Mesothelial cell of epicardium (in vitro differentiated cells): ENCODE data around the gene SLC4A7. TPM values are rescaled to one million over a fixed set of nuclear protein-coding genes. Genes with fewer than 3 reads are reported as not detected.

ENCODE experiments used
- DNase-seq, 2 experiments: peaks; one replicate each; pipeline ENCODE4 v3.0.0; 2021; ENCODE audit warnings: low spot score in 2 of 2; ENCODE audit not compliant: unreplicated experiment in 2 of 2
- H3K27ac Mint-ChIP-seq: 2 replicates; pipeline ENCODE4 v1.8.0; 2021; ENCODE audit warnings: mixed read lengths
- H3K27me3 Mint-ChIP-seq: 2 replicates; pipeline ENCODE4 v1.8.0; 2021; ENCODE audit warnings: low read depth, mixed read lengths
- H3K36me3 Mint-ChIP-seq: 2 replicates; pipeline ENCODE4 v1.8.0; 2021; ENCODE audit warnings: mixed read lengths
- H3K4me1 Mint-ChIP-seq: 2 replicates; pipeline ENCODE4 v1.8.0; 2021; ENCODE audit warnings: mixed read lengths
- H3K4me3 Mint-ChIP-seq: 2 replicates; pipeline ENCODE4 v1.8.0; 2021; ENCODE audit warnings: mild to moderate bottlenecking, moderate library complexity, mixed read lengths
- H3K9me3 Mint-ChIP-seq: 2 replicates; pipeline ENCODE4 v1.8.0; 2021; ENCODE audit warnings: mixed read lengths
- CTCF ChIP-seq: fragments of 200-600 bp; sonication (generic); IDR thresholded peaks from one replicate; pipeline ENCODE4 v1.5.0; 2021; ENCODE audit warnings: antibody characterized with exemption; ENCODE audit not compliant: unreplicated experiment
- total RNA-seq: library from RNA; stranded (reverse); gene quantifications from 3 replicates; pipeline ENCODE4 v1.2.1, GENCODE V29; 2021

SLC4A7 gene
- total RNA-seq, 1 donor from 2014 or later, result 46.3 TPM

- Mint-ChIP-seq H3K4me3 (no peak overlapping the region), H3K27ac (no peak overlapping the region), H3K9me3 (no peaks in the 10 kb centered on the region), H3K27me3 (no peaks in the 10 kb centered on the region), H3K4me1 (peaks cover 5% of the 10 kb centered on the region), H3K36me3 (no peaks in the 10 kb centered on the region)
- DNase-seq, result no peak
- no peak for TF ChIP-seq CTCF
Observed at GRCh38 chr3:27500986-27501385, 16.8 kb upstream of the SLC4A7 start.

- H3K27me3 Mint-ChIP-seq, result no peaks in the 10 kb centered on the region
- no peak for TF ChIP-seq CTCF
- no peak for DNase-seq
- no peak overlapping the region for H3K27ac Mint-ChIP-seq
- H3K9me3 Mint-ChIP-seq, result no peaks in the 10 kb centered on the region
- no peaks in the 10 kb centered on the region for H3K36me3 Mint-ChIP-seq
- peaks cover 5% of the 10 kb centered on the region for H3K4me1 Mint-ChIP-seq
- no peak overlapping the region for H3K4me3 Mint-ChIP-seq
Observed at GRCh38 chr3:27500035-27500434, 15.9 kb upstream of the SLC4A7 start.

GRCh38 chr3:27494784-27495183, 10.6 kb upstream of the SLC4A7 start:
- Mint-ChIP-seq H3K36me3 (no peaks in the 10 kb centered on the region), H3K4me1 (no peaks in the 10 kb centered on the region), H3K27ac (no peak overlapping the region), H3K9me3 (peaks cover 4% of the 10 kb centered on the region), H3K27me3 (no peaks in the 10 kb centered on the region), H3K4me3 (no peak overlapping the region)
- DNase-seq, result no peak
- no peak for TF ChIP-seq CTCF

GRCh38 chr3:27488821-27489220, 4.6 kb upstream of the SLC4A7 start:
- H3K27me3 Mint-ChIP-seq, result no peaks in the 10 kb centered on the region
- H3K9me3 Mint-ChIP-seq, result peaks cover 3% of the 10 kb centered on the region
- no peaks in the 10 kb centered on the region for H3K4me1 Mint-ChIP-seq
- no peak for DNase-seq
- no peak overlapping the region for H3K27ac Mint-ChIP-seq
- H3K4me3 Mint-ChIP-seq, result no peak overlapping the region
- no peak for TF ChIP-seq CTCF
- no peaks in the 10 kb centered on the region for H3K36me3 Mint-ChIP-seq

GRCh38 chr3:27487383-27487782, 3.2 kb upstream of the SLC4A7 start:
- H3K9me3 Mint-ChIP-seq, result no peaks in the 10 kb centered on the region
- DNase-seq, result no peak
- H3K27me3 Mint-ChIP-seq, result no peaks in the 10 kb centered on the region
- H3K4me3 Mint-ChIP-seq, result no peak overlapping the region
- H3K36me3 Mint-ChIP-seq, result no peaks in the 10 kb centered on the region
- H3K4me1 Mint-ChIP-seq, result peaks cover 8% of the 10 kb centered on the region
- no peak overlapping the region for H3K27ac Mint-ChIP-seq
- TF ChIP-seq CTCF, result no peak

GRCh38 chr3:27486336-27486735, 2.2 kb upstream of the SLC4A7 start:
- no peaks in the 10 kb centered on the region for H3K36me3 Mint-ChIP-seq
- no peak for TF ChIP-seq CTCF
- H3K27me3 Mint-ChIP-seq, result no peaks in the 10 kb centered on the region
- DNase-seq, result no peak
- no peaks in the 10 kb centered on the region for H3K9me3 Mint-ChIP-seq
- H3K27ac Mint-ChIP-seq, result no peak overlapping the region
- peaks cover 15% of the 10 kb centered on the region for H3K4me1 Mint-ChIP-seq
- H3K4me3 Mint-ChIP-seq, result no peak overlapping the region
